T-helper 1 cell (primary cell): Measurements from ENCODE around the gene KCTD17.
A peak's percentile ranks its signal among the peaks of the same experiment; 100 is the strongest.

Experiments used
- DNase-seq, 5 donors: peaks; one replicate each; pipeline ENCODE4 v3.0.0-alpha.2; 2012 to 2020

The KCTD17 gene

DNA sequence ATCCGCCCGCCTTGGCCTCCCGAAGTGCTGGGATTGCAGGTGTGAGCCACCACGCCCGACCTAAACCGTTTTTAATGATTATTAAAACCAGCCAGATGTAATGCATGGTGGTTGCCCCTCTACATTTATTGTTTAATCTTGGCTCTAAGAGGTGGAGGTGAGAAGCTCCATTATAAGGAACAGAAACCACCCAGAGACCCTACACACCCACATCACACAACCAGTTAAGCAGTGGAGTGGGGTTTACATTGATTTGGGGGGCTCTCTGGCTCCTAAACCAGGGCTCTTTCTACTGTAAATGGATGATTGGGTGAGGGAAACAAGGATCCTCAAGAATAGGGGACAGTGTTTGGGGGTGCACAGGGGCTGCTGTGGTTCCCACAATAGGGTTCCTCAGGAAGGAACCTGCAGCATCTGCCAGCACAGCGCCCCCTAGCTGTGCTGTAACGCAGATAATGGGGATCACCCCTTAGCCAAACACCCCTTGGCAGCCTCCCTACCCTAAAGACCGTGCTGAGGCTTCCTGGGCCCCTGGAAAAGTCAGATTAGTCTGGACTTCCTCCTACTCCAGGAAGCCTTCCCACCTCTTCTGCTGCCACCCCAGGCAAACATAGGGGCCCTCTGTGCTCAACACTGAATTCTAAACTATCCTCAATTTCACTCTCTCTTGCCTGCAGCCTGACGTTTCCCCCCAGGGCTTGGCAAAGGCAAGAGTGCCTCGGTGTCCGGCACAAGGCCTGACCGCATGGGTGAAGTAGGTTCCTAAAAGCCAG lies 29.6 kb upstream of the KCTD17 start:
- peak; percentile 27 to 70 (median 42) for DNase-seq

DNA sequence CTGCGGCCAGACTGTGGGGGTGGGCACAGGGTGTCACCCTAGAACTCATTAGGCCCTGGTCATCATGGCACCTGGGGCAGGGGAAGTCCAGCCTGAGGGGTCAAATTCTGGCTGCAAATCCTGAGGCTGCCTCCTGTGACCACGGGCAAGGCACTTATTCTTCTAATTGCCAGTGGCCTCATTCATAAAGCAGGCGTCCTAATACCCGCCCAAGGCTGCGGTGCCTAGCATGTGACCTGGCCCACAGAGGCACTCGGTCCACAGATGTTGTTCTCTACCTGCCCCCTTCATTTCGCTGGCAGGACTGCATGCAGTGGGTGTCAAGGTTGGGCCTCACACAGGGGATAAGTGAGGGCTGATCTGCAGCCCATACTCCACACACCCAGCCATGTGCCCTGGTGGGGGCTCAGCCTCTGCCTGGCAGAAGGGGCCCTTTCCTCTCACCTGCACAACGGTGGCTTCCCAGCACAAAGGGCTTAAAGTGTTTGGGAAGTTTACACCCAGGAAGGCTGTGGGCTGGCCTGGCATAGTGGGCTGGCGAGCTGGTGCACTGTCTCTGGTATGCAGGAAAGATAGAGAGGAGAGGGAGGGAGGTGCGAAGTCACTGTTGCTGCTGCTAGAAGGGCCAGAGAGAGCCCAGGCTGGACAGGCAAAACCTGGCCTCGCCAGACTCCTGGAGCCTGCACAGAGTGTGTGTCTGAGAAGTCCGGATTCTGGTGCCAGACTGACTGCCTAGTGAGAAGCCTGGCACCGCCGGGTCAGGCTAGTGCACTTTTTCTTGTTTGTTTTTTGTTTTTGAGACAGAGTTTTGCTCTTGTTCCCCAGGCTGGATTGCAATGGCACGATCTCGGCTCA lies 28.8 kb upstream of the KCTD17 start:
- no peak for DNase-seq

DNA sequence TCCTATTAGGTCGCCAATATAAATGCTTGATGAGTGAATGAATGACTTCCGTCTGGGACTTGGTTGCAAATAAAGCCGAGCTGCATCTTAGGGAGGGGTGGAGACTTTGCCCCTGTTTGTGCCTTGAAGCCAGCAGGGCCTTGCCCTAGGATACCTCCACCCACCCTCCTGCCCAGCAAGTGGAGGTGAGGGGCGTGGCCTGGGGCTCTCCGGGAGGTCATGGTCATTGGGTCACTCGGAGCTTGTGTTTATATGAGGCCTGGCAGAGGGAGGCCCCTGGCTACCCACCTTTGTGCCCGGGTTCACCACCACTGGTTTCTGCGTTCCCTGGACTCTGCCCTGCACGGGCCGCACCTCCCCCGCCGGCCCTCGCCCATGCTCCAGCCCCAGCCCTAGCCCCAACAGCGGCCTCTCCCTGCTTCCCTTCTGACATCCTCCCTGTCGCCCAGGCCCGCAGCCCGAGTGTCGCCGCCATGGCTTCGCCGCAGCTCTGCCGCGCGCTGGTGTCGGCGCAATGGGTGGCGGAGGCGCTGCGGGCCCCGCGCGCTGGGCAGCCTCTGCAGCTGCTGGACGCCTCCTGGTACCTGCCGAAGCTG lies 27.7 kb upstream of the KCTD17 start:
- no peak for DNase-seq

DNA sequence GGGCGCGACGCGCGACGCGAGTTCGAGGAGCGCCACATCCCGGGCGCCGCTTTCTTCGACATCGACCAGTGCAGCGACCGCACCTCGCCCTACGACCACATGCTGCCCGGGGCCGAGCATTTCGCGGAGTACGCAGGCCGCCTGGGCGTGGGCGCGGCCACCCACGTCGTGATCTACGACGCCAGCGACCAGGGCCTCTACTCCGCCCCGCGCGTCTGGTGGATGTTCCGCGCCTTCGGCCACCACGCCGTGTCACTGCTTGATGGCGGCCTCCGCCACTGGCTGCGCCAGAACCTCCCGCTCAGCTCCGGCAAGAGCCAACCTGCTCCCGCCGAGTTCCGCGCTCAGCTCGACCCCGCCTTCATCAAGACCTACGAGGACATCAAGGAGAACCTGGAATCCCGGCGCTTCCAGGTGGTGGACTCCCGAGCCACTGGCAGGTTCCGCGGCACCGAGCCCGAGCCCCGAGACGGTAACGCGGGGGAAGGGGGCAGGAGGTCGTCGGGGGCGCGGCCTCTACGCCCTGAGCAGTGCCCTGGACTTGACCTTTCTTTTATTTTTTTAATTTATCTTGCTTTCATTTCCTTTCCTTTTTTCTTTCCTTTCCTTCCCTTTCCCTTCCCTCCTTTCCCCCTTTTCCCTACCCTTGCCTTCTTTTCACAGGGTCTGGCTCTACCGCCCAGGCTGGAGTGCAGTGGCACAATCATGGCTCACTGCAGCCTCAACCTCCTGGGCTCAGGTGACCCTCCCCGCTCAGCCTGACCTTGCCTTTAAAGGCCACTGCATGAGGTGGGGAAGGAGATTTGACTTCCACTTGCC lies 27.0 kb upstream of the KCTD17 start:
- DNase-seq, result no peak

DNA sequence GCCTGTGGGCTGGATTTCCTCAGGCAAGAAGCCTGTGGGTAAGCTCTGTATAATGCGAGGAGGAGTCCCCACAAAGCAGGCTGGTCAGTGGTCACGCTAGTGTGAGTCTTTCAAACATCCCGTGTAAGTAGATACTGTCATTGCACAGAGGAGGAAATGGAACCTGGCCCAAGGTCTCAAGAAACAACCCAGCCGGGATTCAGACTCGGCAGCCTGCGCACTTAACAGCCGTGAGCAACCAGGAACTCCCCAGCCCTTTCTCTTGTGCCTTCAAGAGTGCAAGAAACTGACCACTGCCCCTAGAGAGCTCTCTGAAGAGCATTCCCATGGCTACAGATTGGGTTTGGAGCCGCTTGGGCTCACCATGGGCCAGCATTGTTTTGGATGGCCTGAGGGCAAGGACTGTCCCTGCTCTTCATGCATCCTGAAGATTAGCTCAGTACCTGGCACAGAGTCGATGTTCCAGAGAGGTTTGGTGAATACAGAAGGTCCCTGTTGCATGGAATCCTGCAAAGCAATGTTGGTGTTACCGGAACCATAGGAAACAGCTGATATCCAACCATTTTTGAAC lies 26.0 kb upstream of the KCTD17 start:
- DNase-seq, result no peak

DNA sequence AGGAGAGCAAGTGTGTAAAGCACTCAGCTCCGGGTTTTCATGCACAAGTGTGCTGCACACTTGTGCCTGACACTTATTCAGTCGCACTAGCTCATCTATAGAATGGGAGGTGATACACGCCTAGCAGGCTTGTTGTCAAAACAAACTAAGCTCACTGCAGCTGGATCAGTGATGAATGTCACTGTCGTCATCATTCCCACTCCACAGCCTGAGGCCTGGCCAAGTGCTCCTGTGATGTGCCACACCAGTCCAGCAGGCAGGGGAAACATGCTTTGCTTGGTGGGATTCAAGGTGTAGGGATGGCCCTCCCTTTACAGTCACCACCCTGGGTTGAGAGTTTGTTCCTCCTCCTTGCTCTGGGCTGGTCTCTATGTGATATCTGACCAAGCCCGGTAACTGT lies 25.2 kb upstream of the KCTD17 start:
- no peak for DNase-seq

DNA sequence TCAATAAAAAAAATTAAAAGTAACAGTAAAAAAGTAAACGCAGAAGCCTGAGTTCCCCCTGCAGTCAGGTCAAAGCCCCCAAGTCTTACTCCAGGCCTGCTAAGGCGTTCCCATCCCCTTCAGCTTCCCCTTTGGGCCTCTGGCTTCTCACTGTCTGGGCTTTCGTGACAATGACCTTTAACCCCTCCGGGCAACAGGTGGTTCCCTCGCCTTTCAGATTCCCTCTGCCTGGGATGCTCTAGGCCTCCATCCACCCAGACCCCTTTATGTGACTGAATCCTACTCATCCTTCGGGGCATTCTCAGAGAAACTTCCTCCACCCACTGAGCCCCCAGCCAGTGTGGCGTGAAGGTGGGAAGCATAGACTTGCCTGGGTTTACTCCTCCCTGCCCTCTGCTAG lies 24.0 kb upstream of the KCTD17 start:
- no peak for DNase-seq

DNA sequence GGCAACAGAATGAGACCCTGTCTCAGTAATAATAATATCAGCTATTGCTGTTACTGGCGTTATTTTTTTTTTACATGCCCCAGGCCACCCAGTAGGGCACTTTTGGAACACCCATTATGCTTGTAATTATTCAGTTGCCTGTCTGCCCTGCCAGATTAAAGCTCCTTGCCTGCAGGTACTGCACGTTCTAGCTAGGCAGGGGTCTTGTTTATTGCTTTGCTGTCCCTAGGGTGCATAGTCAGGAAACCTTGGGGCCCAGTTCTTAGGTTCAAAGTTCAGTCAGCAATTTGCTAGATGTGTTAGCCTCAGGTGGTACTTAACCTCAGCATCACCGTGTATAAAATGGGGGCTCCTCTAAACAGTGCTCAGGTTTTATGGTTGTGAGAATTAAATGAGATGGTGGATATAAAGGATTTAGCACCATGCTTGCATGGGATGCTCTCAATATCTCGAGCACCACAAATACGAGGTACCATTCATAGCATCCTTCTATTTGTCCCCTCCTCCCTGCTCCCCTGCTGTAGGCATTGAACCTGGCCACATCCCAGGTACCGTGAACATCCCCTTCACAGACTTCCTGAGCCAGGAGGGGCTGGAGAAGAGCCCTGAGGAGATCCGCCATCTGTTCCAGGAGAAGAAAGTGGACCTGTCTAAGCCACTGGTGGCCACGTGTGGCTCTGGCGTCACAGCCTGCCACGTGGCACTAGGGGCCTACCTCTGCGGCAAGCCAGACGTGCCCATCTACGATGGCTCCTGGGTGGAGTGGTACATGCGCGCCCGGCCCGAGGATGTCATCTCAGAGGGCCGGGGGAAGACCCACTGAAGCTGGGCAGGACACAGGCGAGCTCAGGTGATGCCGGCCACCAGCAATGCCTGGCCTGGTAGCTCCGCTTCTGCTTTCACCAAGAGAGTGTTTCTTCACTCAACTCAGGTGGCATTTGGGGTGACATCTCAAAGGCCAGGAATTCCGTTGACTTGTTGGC lies 22.6 kb upstream of the KCTD17 start:
- DNase-seq, result no peak

DNA sequence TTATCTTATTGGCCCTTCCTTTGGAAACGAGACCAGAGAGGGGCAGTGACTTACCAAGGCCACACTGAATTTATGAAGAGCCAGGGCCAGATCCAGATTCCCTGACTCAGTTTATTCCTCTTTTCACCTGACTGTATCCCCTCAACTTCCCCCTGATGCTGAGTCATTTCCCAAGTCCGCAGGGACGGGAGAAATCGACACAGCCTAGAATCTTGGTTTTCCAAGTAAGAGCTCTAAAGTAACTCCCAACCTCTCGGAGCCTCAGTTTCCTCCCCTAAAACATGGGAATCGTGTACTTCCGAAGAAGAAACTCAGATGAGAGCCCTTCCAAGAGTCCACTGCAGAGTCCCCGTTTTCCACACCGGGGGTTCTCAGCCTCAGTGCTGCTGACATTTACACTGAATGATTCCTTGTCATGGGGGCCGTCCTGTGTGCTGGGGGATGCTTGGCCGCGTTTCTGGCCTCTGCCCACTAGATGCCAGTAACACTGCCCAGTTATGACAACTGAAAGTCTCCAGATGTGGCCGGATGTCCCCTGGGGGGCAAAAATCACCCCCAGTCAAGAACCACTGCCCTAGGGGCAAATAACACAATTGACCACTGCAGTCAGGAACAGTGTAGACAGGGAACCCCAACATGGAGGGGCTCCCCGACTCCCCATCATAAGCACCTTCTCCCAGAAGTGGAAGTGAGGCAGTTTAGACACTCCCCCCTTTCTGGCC lies 20.8 kb upstream of the KCTD17 start:
- DNase-seq, result no peak

DNA sequence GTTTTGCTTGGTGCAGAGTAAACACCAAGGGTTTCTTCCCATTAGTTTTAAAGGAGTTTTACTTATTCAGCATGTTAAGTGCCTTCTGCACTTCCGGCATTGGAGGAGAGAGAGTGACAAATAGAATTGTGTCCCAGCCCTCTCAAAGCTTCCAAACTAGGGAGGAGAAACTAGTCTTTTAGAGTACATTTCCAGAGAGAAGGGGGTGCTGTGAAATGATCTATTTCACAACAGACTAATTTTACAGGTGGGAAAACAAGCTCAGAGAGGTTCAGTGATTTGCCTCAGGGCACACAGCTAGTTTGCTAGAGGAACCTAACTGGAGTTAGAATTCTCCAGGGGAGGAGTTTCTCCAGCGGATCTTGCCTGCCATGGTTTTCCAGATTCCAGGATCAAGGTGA lies 19.4 kb upstream of the KCTD17 start:
- no peak for DNase-seq

DNA sequence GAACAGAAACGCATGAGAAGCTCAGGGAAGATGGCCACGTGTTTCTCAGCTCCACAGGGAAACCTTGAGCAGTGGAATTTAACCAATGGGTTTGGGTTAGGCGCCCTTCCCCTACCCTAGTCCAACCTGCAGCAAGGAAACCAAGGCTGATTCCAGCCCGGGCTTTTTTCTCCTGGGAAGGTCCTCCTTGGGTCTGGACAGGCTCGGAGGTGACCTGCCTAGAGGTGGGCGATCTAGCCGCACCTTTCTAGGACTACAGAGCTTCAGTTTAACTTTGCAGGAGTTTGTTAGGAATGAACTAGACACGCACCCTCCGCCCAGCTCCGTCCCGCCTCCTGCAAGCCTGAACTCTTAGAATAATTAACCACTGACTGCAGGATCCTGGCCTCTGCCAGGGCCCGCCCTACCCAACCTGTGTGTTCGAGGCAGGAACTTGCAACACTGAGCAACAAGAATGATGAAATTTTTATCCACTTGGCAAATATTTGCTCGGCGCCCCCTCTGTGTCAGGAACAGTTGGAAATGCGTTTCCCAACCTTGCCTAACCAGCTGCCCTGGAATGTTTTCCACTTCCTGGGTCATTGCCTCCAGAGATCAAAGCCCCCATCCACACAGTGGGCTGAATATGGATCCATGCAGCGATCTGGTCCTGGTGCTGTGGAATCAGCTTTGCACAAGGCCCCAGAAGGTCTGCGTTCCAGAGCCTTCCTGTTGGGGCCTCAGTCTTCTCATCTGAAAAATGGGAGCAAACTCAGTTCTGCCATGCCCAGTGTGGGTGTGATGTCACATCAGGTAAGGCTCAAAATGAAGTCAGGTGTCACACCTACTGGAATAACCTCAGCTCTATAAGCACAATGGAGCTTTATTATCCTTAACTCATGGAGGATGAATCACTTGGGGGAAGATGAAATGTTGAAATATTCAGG lies 18.7 kb upstream of the KCTD17 start:
- DNase-seq, result no peak

DNA sequence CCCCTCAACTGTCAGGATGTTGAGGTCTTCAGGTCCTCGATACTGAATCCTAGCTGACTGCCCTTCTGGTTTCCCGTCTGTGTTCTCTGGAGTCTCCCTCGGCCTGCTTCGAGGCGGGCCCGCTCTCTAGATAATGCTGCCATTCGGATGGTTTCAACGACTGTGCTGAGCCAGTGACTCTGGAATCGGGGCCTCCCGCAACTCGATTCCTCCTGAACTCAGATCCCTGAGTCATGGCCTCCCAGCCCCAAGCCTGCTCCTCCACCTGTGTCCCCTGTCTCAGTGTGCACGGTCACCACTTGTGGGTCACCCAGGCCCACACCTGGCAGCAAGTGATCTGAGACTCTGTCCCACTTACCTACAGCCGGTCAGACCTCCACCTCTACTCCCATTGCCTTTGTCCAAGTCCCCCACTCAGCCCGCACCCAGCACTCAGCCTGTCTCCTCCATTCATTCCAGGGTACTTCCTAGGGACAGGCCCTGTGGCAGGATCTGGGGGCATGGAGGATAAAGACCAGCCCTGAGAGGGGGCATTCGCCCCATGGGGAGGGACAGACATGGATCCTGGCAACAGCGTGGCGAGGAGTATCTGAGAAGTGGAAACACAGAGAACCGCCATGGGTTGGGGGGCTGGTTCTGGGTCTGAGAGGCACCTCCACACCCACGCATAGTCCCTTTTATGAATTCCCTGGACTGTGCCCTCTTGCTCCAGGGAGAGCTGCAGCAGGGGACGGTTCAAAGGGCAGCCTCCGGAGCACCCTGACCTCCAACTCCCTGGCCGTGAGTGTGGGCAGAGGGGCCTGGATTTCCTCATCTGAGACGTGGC lies 17.7 kb upstream of the KCTD17 start:
- DNase-seq, result no peak

DNA sequence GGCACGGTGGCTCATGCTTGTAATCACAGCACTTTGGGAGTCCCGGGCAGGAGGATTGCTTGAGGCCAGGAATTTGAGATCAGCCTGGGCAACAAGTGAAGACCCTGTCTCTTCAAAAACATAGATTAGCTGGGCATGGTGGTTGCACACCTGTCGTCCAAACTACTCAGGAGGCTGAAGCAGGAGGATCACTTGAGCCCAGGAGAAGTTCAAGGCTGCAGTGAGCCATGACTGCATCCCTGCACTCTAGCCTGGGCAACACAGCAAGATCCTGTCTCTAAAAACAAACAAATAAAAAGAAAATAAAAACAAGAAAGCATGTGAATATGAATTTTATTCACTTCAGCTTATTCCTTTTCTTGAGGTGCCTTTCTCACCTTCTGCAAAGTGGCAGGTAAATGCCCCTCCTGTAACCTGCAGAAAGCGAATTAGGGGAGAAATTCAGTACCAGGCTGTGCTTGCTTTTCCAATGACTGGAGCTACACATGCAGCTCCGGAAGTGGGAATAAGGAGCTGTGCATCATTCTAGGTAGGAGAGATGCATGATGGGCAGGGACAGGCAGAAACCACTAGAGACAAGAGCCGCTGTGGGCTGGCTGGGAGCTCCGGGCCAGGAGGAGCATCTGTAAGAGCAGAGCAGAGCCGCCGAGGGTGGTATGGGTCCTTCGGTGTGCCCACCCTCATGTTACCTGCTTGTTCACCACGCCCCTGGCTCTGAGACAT lies 14.7 kb upstream of the KCTD17 start:
- DNase-seq, result no peak

DNA sequence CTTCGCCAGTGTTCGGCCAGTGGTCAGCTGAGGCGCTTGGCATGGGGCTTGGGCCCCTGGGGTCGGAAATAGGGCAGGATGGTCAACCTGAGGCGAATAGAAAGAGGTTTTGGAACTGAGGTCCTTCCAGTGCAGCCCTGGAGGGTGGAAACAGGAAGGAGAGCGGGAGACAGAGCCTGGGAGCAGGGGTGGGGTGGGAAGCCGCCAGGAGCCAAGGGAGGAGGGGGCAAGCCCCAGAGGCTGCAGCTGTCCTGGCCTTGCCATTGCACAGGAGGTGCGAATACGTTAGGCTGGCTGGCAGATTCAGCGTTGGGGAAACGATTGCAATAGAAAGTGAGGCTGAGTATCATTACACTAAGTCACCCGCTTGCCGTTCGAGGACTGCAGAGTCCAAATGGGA lies 13.9 kb upstream of the KCTD17 start:
- DNase-seq, result no peak

DNA sequence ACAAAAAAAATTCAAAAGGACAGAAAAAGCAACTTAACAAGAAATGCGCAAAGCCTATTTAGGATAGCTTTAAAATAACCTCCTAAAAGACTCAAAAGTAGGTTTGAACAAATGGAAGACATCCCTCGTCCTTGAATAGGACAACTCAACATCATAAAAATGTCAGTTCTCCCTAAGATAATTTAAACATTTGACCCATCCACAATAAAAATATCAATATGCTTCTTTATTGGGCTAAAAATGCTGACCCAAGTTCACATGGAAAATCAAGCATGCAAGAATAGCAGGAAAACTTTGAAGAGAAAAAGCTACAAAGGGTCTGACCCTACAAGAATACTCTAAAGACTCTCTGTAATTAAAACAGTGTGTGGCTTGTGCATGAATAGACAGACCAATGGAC lies 12.1 kb upstream of the KCTD17 start:
- no peak for DNase-seq

DNA sequence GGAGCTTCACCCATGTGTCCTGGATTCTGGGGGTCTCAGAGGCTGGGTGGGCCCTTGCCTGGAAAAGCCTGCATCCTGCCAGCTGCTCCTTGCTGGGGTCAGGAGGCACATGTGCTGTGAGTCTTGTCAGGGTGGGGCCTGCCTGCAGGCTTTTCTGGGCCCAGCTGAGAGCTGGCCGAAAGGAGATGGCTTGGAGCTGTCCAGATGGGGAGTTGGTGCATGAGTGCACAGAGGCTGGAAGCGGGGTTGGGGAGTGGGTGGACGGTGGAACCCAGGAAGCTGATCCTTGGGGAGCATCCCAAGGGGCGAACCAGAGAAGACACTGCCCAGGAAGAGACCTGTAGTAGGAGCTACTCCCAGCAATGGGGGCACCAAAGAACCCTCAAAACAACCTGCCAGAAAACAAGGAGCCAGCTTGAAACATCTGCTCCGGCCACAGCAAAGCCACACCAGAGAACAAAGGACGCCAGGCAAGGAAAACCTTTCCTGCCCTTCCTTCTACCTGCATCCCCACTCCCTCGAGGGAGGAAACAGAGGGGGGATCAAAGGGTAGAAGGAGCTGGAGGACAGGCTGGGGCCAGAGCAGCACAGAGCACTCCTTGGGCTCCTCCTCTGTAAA lies 8.2 kb upstream of the KCTD17 start:
- DNase-seq, result no peak

DNA sequence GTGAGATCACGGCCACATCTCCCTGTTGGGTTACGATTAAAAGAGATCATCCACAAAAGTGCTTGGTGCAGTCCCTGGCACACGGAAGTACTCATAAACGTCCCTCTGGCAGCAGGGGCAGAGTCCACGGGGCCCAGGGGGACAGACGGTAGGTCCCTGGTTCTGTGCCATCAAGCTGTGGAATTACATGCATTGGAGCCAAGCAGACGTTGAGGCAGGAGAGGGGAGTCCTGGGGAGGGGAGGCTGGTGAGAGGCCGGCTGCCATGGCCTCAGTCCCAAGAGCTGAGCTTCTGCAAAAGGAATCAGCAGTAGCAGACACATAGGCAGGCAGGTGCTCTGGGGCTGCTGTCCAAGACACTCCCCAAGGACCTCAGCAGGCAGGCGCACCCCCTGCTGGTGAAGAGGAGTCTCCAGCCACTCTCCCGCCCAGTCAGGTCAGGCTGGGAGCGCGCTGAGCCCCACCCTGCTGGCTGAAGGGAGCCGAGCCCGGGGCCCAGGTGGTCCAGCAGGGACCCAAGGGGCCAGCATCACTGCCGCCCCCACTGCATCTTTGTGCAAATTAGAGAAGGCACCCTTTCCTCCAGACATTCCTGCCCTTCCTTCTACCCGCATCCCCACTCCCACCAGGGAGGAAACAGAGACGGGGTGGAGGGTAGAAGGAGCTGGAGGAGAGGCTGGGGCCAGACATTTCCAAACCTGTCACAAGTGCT lies 7.6 kb upstream of the KCTD17 start:
- DNase-seq, result peak in 2 of 5 donors; percentile 15 to 63
